NCI-H748 (cell line): ENCODE measurements around the gene MED19.
"Not testable (repeated sequence)": the region's sequence is repeated elsewhere in the genome, so short reads cannot be mapped to it uniquely, and the experiment has no call there.

Experiments
- DNase-seq: peaks from one replicate; lab custom pipeline; 2025; ENCODE audit not compliant: unreplicated experiment; lab: John Stamatoyannopoulos, UW

The MED19 gene

GRCh38 chr11:57705432-57705831 is 6.6 kb downstream of the MED19 start:
- not testable (repeated sequence) for DNase-seq

GRCh38 chr11:57704932-57705331 is 7.1 kb downstream of the MED19 start:
- DNase-seq, result no peak

GRCh38 chr11:57703341-57703740 is 8.7 kb downstream of the MED19 start:
- no peak for DNase-seq

- DNase-seq, result no peak
Measured at GRCh38 chr11:57700425-57700824, 11.6 kb downstream of the MED19 start.

GRCh38 chr11:57699813-57700212 is 12.2 kb downstream of the MED19 start:
- no peak for DNase-seq

- DNase-seq, result no peak
Measured at GRCh38 chr11:57698843-57699365, 13.1 kb downstream of the MED19 start.

GRCh38 chr11:57690474-57690873 is 21.5 kb downstream of the MED19 start:
- not testable (repeated sequence) for DNase-seq

- DNase-seq, result no peak
Measured at GRCh38 chr11:57681168-57681567, 30.8 kb downstream of the MED19 start.

GRCh38 chr11:57680552-57680874 is 31.5 kb downstream of the MED19 start:
- no peak for DNase-seq

- no peak for DNase-seq
Measured at GRCh38 chr11:57679396-57679795, 32.6 kb downstream of the MED19 start.

GRCh38 chr11:57675176-57675941 is 36.7 kb downstream of the MED19 start:
- DNase-seq, result no peak

- no peak for DNase-seq
Measured at GRCh38 chr11:57674251-57674650, 37.8 kb downstream of the MED19 start.

- peak; percentile 45 for DNase-seq
Measured at GRCh38 chr11:57668434-57668782, 43.6 kb downstream of the MED19 start.

GRCh38 chr11:57667736-57668433 is 44.1 kb downstream of the MED19 start, which contains the start of gene ZDHHC5:
Gene ZDHHC5 (plus strand): TSS chr11:57668114. CDS start chr11:57673091, 4,977 bp downstream.
- peak; percentile 99 for DNase-seq

- peak; percentile 98 for DNase-seq
Measured at GRCh38 chr11:57667117-57667735, 44.8 kb downstream of the MED19 start.

- DNase-seq, result no peak
Measured at GRCh38 chr11:57663975-57664374, 48.0 kb downstream of the MED19 start.

- DNase-seq, result peak; percentile 2
Measured at GRCh38 chr11:57662893-57663292, 49.1 kb downstream of the MED19 start.

GRCh38 chr11:57659669-57660068 is 52.3 kb downstream of the MED19 start:
- no peak for DNase-seq

GRCh38 chr11:57658023-57658361 is 54.0 kb downstream of the MED19 start:
- DNase-seq, result peak; percentile 29

GRCh38 chr11:57657194-57658022 is 54.6 kb downstream of the MED19 start, which contains the start of gene CLP1:
Gene CLP1 (plus strand): TSS chr11:57657762. CDS start chr11:57659477, 1,715 bp downstream.
- DNase-seq, result peak; percentile 99

- no peak for DNase-seq
Measured at GRCh38 chr11:57656885-57657193, 55.2 kb downstream of the MED19 start.
